GM21737 (cell line): Measurements from ENCODE around the gene MRPS22.
"Not testable (repeated sequence)": the region's sequence is repeated elsewhere in the genome, so short reads cannot be mapped to it uniquely, and the experiment has no call there.

Experiments used
- ATAC-seq: cut with Tn5 transposase; IDR thresholded peaks from one replicate; pipeline ENCODE4 v1.9.1; 2021; ENCODE audit warnings: mild to moderate bottlenecking, moderate library complexity; ENCODE audit not compliant: unreplicated experiment

The MRPS22 gene

GRCh38 chr3:139334675-139335074, 9.1 kb upstream of the MRPS22 start:
- ATAC-seq = not testable (repeated sequence)

GRCh38 chr3:139338405-139338804, 5.4 kb upstream of the MRPS22 start:
- ATAC-seq = no peak

- ATAC-seq = no peak
Measured at GRCh38 chr3:139339219-139339906, 4.5 kb upstream of the MRPS22 start.

GRCh38 chr3:139340784-139341183, 3.0 kb upstream of the MRPS22 start:
- no peak for ATAC-seq

GRCh38 chr3:139342054-139342453, 1.8 kb upstream of the MRPS22 start:
- ATAC-seq = no peak

GRCh38 chr3:139346771-139347170, 3.0 kb downstream of the MRPS22 start:
- no peak for ATAC-seq

- ATAC-seq = peak; percentile 49
Measured at GRCh38 chr3:139353920-139354556, 10.2 kb downstream of the MRPS22 start.

GRCh38 chr3:139354661-139355060, 10.8 kb downstream of the MRPS22 start:
- no peak for ATAC-seq

- no peak for ATAC-seq
Measured at GRCh38 chr3:139355476-139355875, 11.7 kb downstream of the MRPS22 start.

GRCh38 chr3:139355891-139356290, 12.1 kb downstream of the MRPS22 start:
- no peak for ATAC-seq

GRCh38 chr3:139357899-139358298, 14.1 kb downstream of the MRPS22 start:
- no peak for ATAC-seq

- no peak for ATAC-seq
Measured at GRCh38 chr3:139358841-139359562, 15.2 kb downstream of the MRPS22 start.

GRCh38 chr3:139361276-139361675, 17.5 kb downstream of the MRPS22 start:
- no peak for ATAC-seq

- no peak for ATAC-seq
Measured at GRCh38 chr3:139364549-139364948, 20.7 kb downstream of the MRPS22 start.

GRCh38 chr3:139374099-139374498, 30.3 kb downstream of the MRPS22 start:
- ATAC-seq = no peak

GRCh38 chr3:139377378-139377777, 33.6 kb downstream of the MRPS22 start:
- no peak for ATAC-seq

- no peak for ATAC-seq
Measured at GRCh38 chr3:139378587-139379241, 34.9 kb downstream of the MRPS22 start.

GRCh38 chr3:139380575-139380974, 36.8 kb downstream of the MRPS22 start:
- no peak for ATAC-seq

- ATAC-seq = not testable (repeated sequence)
Measured at GRCh38 chr3:139382291-139382690, 38.5 kb downstream of the MRPS22 start.

- no peak for ATAC-seq
Measured at GRCh38 chr3:139388077-139388476, 44.3 kb downstream of the MRPS22 start.

- peak; percentile 46 for ATAC-seq
Measured at GRCh38 chr3:139388821-139389551, 45.2 kb downstream of the MRPS22 start.
